ENCODE results near the gene MMD2. TPM values are rescaled to one million over a fixed set of nuclear protein-coding genes. Genes with fewer than 3 reads are reported as not detected.

Gene MMD2
- total and polyA plus RNA-seq, 2 donors (not counting 1 experiment from before 2014, with no cell fraction given), result not detected

GRCh38 chr7:4885317-4885807 is 73.6 kb downstream of the MMD2 start:
- no peak for TF ChIP-seq EZH2 (IDR thresholded peaks at IDR 0.05; ENCODE audit: borderline replicate concordance, insufficient read depth, low read depth, low read length, poor library complexity, severe bottlenecking)
- no peak for TF ChIP-seq CTCF (IDR thresholded peaks at IDR 0.05)
- peaks cover 0 to 8% (median 0%) of the 10 kb centered on the region in 3 donors for H3K9me3 ChIP-seq (ENCODE audit: control extremely low read depth in 1 of 3, control insufficient read depth in 2 of 3, insufficient read depth in 1 of 3, low read length in 2 of 3)
- H2AFZ ChIP-seq (ENCODE audit: insufficient read depth, low read depth, low read length, poor library complexity, severe bottlenecking), result no peak overlapping the region
- Mint-ChIP-seq H3K27ac (no peak overlapping the region), H3K27me3 (peaks cover 54% of the 10 kb centered on the region), H3K4me1 (peaks cover 13% of the 10 kb centered on the region), H3K9me3 (ENCODE audit: insufficient read depth) (no peaks in the 10 kb centered on the region), H3K4me3 (no peak overlapping the region)
- H3K79me2 ChIP-seq (ENCODE audit: control insufficient read depth, insufficient read depth, low read length), result no peaks in the 10 kb centered on the region
- ATAC-seq (ENCODE audit: low read depth) (no peak), DNase-seq (no peak)
- no peak overlapping the region for H3K4me3 ChIP-seq (ENCODE audit: control extremely low read depth in 1 of 5, extremely low read depth in 1 of 5, insufficient read depth in 1 of 5, low read depth in 2 of 5, low read length in 4 of 5)
- H3K4me2 ChIP-seq (replicated peaks; ENCODE audit: low read depth, low read length, poor library complexity, severe bottlenecking), result no peak overlapping the region
- 83% methylated on average over 1 of the region's 7 CpGs for WGBS (ENCODE audit: insufficient coverage)
- H3K4me1 ChIP-seq (ENCODE audit: control insufficient read depth in 2 of 2, insufficient read depth in 2 of 2, low read length in 2 of 2), result peaks cover 3 to 17% of the 10 kb centered on the region in 2 donors
- intact Hi-C loops (cut with micrococcal nuclease), result no loop called here
- H3K36me3 ChIP-seq (replicated peaks in 1 of 2; ENCODE audit: control extremely low read depth in 1 of 2, control insufficient read depth in 1 of 2, extremely low read depth in 1 of 2, insufficient read depth in 2 of 2, low read length in 1 of 2), result no peaks in the 10 kb centered on the region
- H3K27me3 ChIP-seq (replicated peaks in 1 of 4; ENCODE audit: control extremely low read depth in 1 of 4, control insufficient read depth in 3 of 4, insufficient read depth in 4 of 4, low read length in 3 of 4), result peaks cover 0 to 33% (median 12%) of the 10 kb centered on the region in 4 experiments
- CTCF ChIA-PET, result no interaction called here
- POLR2A ChIA-PET, result no interaction called here
- H4K20me1 ChIP-seq (ENCODE audit: control insufficient read depth, insufficient read depth, low read length, poor library complexity, severe bottlenecking), result no peaks in the 10 kb centered on the region
- no peak overlapping the region for H3K27ac ChIP-seq (ENCODE audit: low read length in 2 of 2)
- no peak overlapping the region for H3K9ac ChIP-seq (ENCODE audit: low read length)

GRCh38 chr7:4884164-4884563 is 74.8 kb downstream of the MMD2 start:
- Mint-ChIP-seq H3K9me3 (ENCODE audit: insufficient read depth) (no peaks in the 10 kb centered on the region), H3K4me1 (peaks cover 13% of the 10 kb centered on the region), H3K27me3 (peaks cover 47% of the 10 kb centered on the region), H3K27ac (no peak overlapping the region), H3K4me3 (peak overlapping the region; percentile 60)
- H3K79me2 ChIP-seq (ENCODE audit: control insufficient read depth, insufficient read depth, low read length), result no peaks in the 10 kb centered on the region
- no peak overlapping the region for H2AFZ ChIP-seq (ENCODE audit: insufficient read depth, low read depth, low read length, poor library complexity, severe bottlenecking)
- peaks cover 0 to 8% (median 0%) of the 10 kb centered on the region in 3 donors for H3K9me3 ChIP-seq (ENCODE audit: control extremely low read depth in 1 of 3, control insufficient read depth in 2 of 3, insufficient read depth in 1 of 3, low read length in 2 of 3)
- CTCF ChIA-PET, result no interaction called here
- no peaks in the 10 kb centered on the region for H4K20me1 ChIP-seq (ENCODE audit: control insufficient read depth, insufficient read depth, low read length, poor library complexity, severe bottlenecking)
- no peak for TF ChIP-seq CTCF (IDR thresholded peaks at IDR 0.05)
- TF ChIP-seq EZH2 (IDR thresholded peaks at IDR 0.05; ENCODE audit: borderline replicate concordance, insufficient read depth, low read depth, low read length, poor library complexity, severe bottlenecking), result no peak
- peak overlapping the region; percentile 77 for H3K4me2 ChIP-seq (replicated peaks; ENCODE audit: low read depth, low read length, poor library complexity, severe bottlenecking)
- H3K4me1 ChIP-seq (ENCODE audit: control insufficient read depth in 2 of 2, insufficient read depth in 2 of 2, low read length in 2 of 2), result peaks cover 3 to 17% of the 10 kb centered on the region in 2 donors
- POLR2A ChIA-PET, result no interaction called here
- H3K27ac ChIP-seq (ENCODE audit: low read length in 2 of 2), result no peak overlapping the region
- ATAC-seq (ENCODE audit: low read depth) (no peak), DNase-seq (no peak)
- no peak overlapping the region for H3K4me3 ChIP-seq (ENCODE audit: control extremely low read depth in 1 of 5, extremely low read depth in 1 of 5, insufficient read depth in 1 of 5, low read depth in 2 of 5, low read length in 4 of 5)
- WGBS (ENCODE audit: insufficient coverage), result 87% methylated on average over 8 of the region's 10 CpGs
- H3K27me3 ChIP-seq (replicated peaks in 1 of 4; ENCODE audit: control extremely low read depth in 1 of 4, control insufficient read depth in 3 of 4, insufficient read depth in 4 of 4, low read length in 3 of 4), result peaks cover 0 to 31% (median 12%) of the 10 kb centered on the region in 4 experiments
- intact Hi-C loops (cut with micrococcal nuclease), result no loop called here
- no peaks in the 10 kb centered on the region for H3K36me3 ChIP-seq (replicated peaks in 1 of 2; ENCODE audit: control extremely low read depth in 1 of 2, control insufficient read depth in 1 of 2, extremely low read depth in 1 of 2, insufficient read depth in 2 of 2, low read length in 1 of 2)
- H3K9ac ChIP-seq (ENCODE audit: low read length), result no peak overlapping the region

Measured in B cell (primary cell).